H9 (cell line): ENCODE results near the gene MBNL1. TPM values are rescaled to one million over a fixed set of nuclear protein-coding genes. Genes with fewer than 3 reads are reported as not detected.

Experiments used
- DNase-seq: peaks from one replicate; pipeline ENCODE4 v3.0.0-alpha.2; 2017
- H2AFZ ChIP-seq: one replicate; pipeline ENCODE4 v1.6.1; 2013; ENCODE audit warnings: mild to moderate bottlenecking, low read length, control low read depth, moderate library complexity
- H2AK5ac ChIP-seq: 2 replicates; pipeline ENCODE4 v1.6.1; 2013; ENCODE audit warnings: low read length, control low read depth, mixed read lengths; ENCODE audit not compliant: insufficient read length
- H2BK120ac ChIP-seq: one replicate; pipeline ENCODE4 v1.6.1; 2013; ENCODE audit warnings: low read depth, mild to moderate bottlenecking, low read length, control low read depth, inconsistent platforms; ENCODE audit not compliant: poor library complexity, severe bottlenecking
- H2BK12ac ChIP-seq: 2 replicates; pipeline ENCODE4 v1.6.1; 2013; ENCODE audit warnings: low read length, control low read depth, mixed read lengths, low read depth; ENCODE audit not compliant: insufficient read length
- H2BK15ac ChIP-seq: 2 replicates; pipeline ENCODE4 v1.6.1; 2013; ENCODE audit warnings: low read depth, low read length, control low read depth
- H2BK20ac ChIP-seq: one replicate; pipeline ENCODE4 v1.6.1; 2013; ENCODE audit warnings: low read depth, mild to moderate bottlenecking, low read length, control low read depth, inconsistent platforms; ENCODE audit not compliant: poor library complexity, severe bottlenecking
- H2BK5ac ChIP-seq: 2 replicates; pipeline ENCODE4 v1.6.1; 2013; ENCODE audit warnings: low read length, control low read depth, mixed read lengths; ENCODE audit not compliant: insufficient read length
- H3K14ac ChIP-seq: 2 replicates; pipeline ENCODE4 v1.6.1; 2013; ENCODE audit warnings: low read length, control low read depth; ENCODE audit not compliant: insufficient read depth
- H3K18ac ChIP-seq: 2 replicates; pipeline ENCODE4 v1.6.1; 2013; ENCODE audit warnings: low read depth, mild to moderate bottlenecking, mixed read lengths, low read length, control low read depth; ENCODE audit not compliant: insufficient read length
- H3K23ac ChIP-seq: 2 replicates; pipeline ENCODE4 v1.6.1; 2013; ENCODE audit warnings: low read length, control low read depth, mixed read lengths, low read depth; ENCODE audit not compliant: insufficient read length
- H3K23me2 ChIP-seq: 2 replicates; pipeline ENCODE4 v1.6.1; 2013; ENCODE audit warnings: low read depth, mild to moderate bottlenecking, mixed read lengths, low read length, control low read depth; ENCODE audit not compliant: insufficient read length, poor library complexity, severe bottlenecking
- H3K27ac ChIP-seq: 2 replicates; pipeline ENCODE4 v1.5.1; 2013; ENCODE audit warnings: low read length, control low read depth, mixed read lengths, low read depth; ENCODE audit not compliant: insufficient read length
- H3K27me3 ChIP-seq: 2 replicates; pipeline ENCODE4 v1.6.1; 2013; ENCODE audit warnings: low read length, control low read depth, inconsistent platforms; ENCODE audit not compliant: insufficient read depth
- H3K4ac ChIP-seq: 2 replicates; pipeline ENCODE4 v1.6.1; 2013; ENCODE audit warnings: low read depth, mild to moderate bottlenecking, control low read depth, inconsistent platforms, low read length, moderate library complexity
- H3K4me1 ChIP-seq: 2 replicates; pipeline ENCODE4 v1.6.1; 2013; ENCODE audit warnings: low read length, control low read depth, inconsistent platforms; ENCODE audit not compliant: insufficient read depth
- H3K4me2 ChIP-seq: 2 replicates; pipeline ENCODE4 v1.6.1; 2013; ENCODE audit warnings: low read length, control low read depth, mixed read lengths; ENCODE audit not compliant: insufficient read length, insufficient read depth
- H3K56ac ChIP-seq: 2 replicates; pipeline ENCODE4 v1.6.1; 2013; ENCODE audit warnings: low read depth, mild to moderate bottlenecking, mixed read lengths, low read length, control low read depth; ENCODE audit not compliant: insufficient read length
- H3K79me1 ChIP-seq: 2 replicates; pipeline ENCODE4 v1.6.1; 2013; ENCODE audit warnings: low read depth, mild to moderate bottlenecking, moderate library complexity, low read length, control low read depth, inconsistent platforms; ENCODE audit not compliant: insufficient read depth, poor library complexity, severe bottlenecking
- H3K79me2 ChIP-seq: 2 replicates; pipeline ENCODE4 v1.6.1; 2013; ENCODE audit warnings: low read length, control low read depth, inconsistent platforms; ENCODE audit not compliant: insufficient read depth
- H3K9ac ChIP-seq: 2 replicates; pipeline ENCODE4 v1.6.1; 2013; ENCODE audit warnings: low read length, control low read depth, mixed read lengths; ENCODE audit not compliant: insufficient read length; ENCODE audit errors: extremely low read depth
- H3K9me3 ChIP-seq: one replicate; pipeline ENCODE4 v1.6.1; 2013; ENCODE audit warnings: low read depth, low read length, inconsistent platforms; ENCODE audit not compliant: control insufficient read depth
- H3T11ph ChIP-seq: one replicate; pipeline ENCODE4 v1.6.1; 2013; ENCODE audit warnings: mild to moderate bottlenecking, low read length, control low read depth, inconsistent platforms
- H4K20me1 ChIP-seq: one replicate; pipeline ENCODE4 v1.6.1; 2013; ENCODE audit not compliant: control insufficient read depth, insufficient read length, insufficient read depth
- H4K5ac ChIP-seq: 2 replicates; pipeline ENCODE4 v1.6.1; 2013; ENCODE audit warnings: low read depth, mild to moderate bottlenecking, mixed read lengths, low read length, control low read depth; ENCODE audit not compliant: insufficient read length
- H4K8ac ChIP-seq: replicated peaks from 2 replicates; pipeline ENCODE4 v1.6.1; 2013; ENCODE audit warnings: low read length, control low read depth, mixed read lengths, low read depth; ENCODE audit not compliant: insufficient read length
- H4K91ac ChIP-seq: 2 replicates; pipeline ENCODE4 v1.6.1; 2013; ENCODE audit warnings: low read depth, mild to moderate bottlenecking, moderate library complexity, mixed read lengths, low read length, control low read depth; ENCODE audit not compliant: insufficient read length
- H3K27ac Mint-ChIP-seq, 3 experiments: 2 replicates in 2 of 3; 3 replicates in 1 of 3; pipeline ENCODE4 v1.8.0; 2020 to 2021; ENCODE audit warnings: mixed read lengths in 3 of 3, mild to moderate bottlenecking in 1 of 3, moderate library complexity in 1 of 3
- H3K27me3 Mint-ChIP-seq: 2 replicates; pipeline ENCODE4 v1.8.0; 2021; ENCODE audit warnings: low read depth, mild to moderate bottlenecking, moderate library complexity, mixed read lengths
- H3K36me3 Mint-ChIP-seq, 3 experiments: 2 replicates in 2 of 3; 3 replicates in 1 of 3; pipeline ENCODE4 v1.8.0; 2020 to 2021; ENCODE audit warnings: low read depth in 3 of 3, mixed read lengths in 3 of 3; ENCODE audit not compliant: insufficient read depth in 1 of 3
- H3K4me1 Mint-ChIP-seq, 2 experiments: 2 replicates each; pipeline ENCODE4 v1.8.0; 2020; ENCODE audit warnings: mixed read lengths in 2 of 2
- H3K4me3 Mint-ChIP-seq, 2 experiments: 2 replicates in 1 of 2; 3 replicates in 1 of 2; pipeline ENCODE4 v1.8.0; 2020 to 2021; ENCODE audit warnings: mild to moderate bottlenecking in 2 of 2, mixed read lengths in 2 of 2, moderate library complexity in 1 of 2
- H3K9me3 Mint-ChIP-seq, 2 experiments: 2 replicates in 1 of 2; 3 replicates in 1 of 2; pipeline ENCODE4 v1.8.0; 2020; ENCODE audit warnings: mild to moderate bottlenecking in 2 of 2, mixed read lengths in 2 of 2, moderate library complexity in 1 of 2
- total RNA-seq: library from RNA; stranded (reverse); gene quantifications from 2 replicates; pipeline ENCODE4 v1.2.1, GENCODE V29; 2021
- TF ChIP-seq, protein P1 (sequence below): fragments of 200-600 bp; sonication (generic); conservative IDR thresholded peaks from 3 replicates; pipeline ENCODE4 v1.8.0; 2021; ENCODE audit warnings: antibody characterized with exemption, mild to moderate bottlenecking

The MBNL1 gene
- total RNA-seq, 1 experiment from 2014 or later = 14.9 TPM

DNA sequence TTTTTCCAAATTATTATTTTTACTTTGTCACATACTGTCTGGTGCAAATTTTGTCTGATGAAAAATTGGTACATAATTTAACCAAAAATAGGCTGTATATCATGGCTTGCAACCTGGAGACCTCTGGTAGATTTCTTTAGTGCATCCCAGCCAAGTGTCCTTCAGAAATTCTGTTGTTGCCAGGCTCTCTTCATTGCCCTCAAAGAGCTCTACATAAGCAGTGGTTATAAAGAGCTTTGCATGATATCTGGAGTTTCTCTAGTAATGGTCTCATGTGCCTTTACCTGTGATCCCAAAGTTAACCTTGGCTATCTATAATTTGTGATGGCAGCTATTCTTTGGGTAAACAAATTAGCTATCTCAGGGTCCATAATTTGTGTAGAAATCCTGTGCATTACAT lies 157.7 kb downstream of the MBNL1 start:
- H4K5ac ChIP-seq = no peak overlapping the region
- TF ChIP-seq, protein P1, sequence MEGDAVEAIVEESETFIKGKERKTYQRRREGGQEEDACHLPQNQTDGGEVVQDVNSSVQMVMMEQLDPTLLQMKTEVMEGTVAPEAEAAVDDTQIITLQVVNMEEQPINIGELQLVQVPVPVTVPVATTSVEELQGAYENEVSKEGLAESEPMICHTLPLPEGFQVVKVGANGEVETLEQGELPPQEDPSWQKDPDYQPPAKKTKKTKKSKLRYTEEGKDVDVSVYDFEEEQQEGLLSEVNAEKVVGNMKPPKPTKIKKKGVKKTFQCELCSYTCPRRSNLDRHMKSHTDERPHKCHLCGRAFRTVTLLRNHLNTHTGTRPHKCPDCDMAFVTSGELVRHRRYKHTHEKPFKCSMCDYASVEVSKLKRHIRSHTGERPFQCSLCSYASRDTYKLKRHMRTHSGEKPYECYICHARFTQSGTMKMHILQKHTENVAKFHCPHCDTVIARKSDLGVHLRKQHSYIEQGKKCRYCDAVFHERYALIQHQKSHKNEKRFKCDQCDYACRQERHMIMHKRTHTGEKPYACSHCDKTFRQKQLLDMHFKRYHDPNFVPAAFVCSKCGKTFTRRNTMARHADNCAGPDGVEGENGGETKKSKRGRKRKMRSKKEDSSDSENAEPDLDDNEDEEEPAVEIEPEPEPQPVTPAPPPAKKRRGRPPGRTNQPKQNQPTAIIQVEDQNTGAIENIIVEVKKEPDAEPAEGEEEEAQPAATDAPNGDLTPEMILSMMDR = no peak
- H3K4me1 ChIP-seq = no peaks in the 10 kb centered on the region
- no peak overlapping the region for H4K8ac ChIP-seq
- no peaks in the 10 kb centered on the region for H3K23me2 ChIP-seq
- H3K27me3 ChIP-seq = no peaks in the 10 kb centered on the region
- no peak overlapping the region for H2AK5ac ChIP-seq
- no peak overlapping the region for H3K14ac ChIP-seq
- H3K4me2 ChIP-seq = no peak overlapping the region
- Mint-ChIP-seq H3K27me3 (no peaks in the 10 kb centered on the region), H3K27ac (no peak overlapping the region), H3K4me1 (peaks cover 8 to 11% of the 10 kb centered on the region in 2 experiments), H3K9me3 (peaks cover 0 to 4% of the 10 kb centered on the region in 2 experiments; a peak in 3 of 5 replicates), H3K4me3 (no peak overlapping the region), H3K36me3 (peaks cover 10 to 11% (median 11%) of the 10 kb centered on the region in 3 experiments; a peak in 5 of 7 replicates)
- H3K27ac ChIP-seq = no peak overlapping the region
- no peak overlapping the region for H3K4ac ChIP-seq
- H4K91ac ChIP-seq = no peak overlapping the region
- H3K18ac ChIP-seq = no peak overlapping the region
- no peaks in the 10 kb centered on the region for H3K79me2 ChIP-seq
- H2BK15ac ChIP-seq = no peak overlapping the region
- H3K56ac ChIP-seq = no peak overlapping the region
- H3K9ac ChIP-seq = no peak overlapping the region
- DNase-seq = no peak
- H3K9me3 ChIP-seq = no peaks in the 10 kb centered on the region
- no peak overlapping the region for H2BK12ac ChIP-seq
- no peaks in the 10 kb centered on the region for H3K79me1 ChIP-seq
- no peak overlapping the region for H2BK120ac ChIP-seq
- no peak overlapping the region for H3K23ac ChIP-seq
- no peaks in the 10 kb centered on the region for H4K20me1 ChIP-seq
- H2AFZ ChIP-seq = no peak overlapping the region
- H3T11ph ChIP-seq = no peak overlapping the region
- no peak overlapping the region for H2BK20ac ChIP-seq
- H2BK5ac ChIP-seq = no peak overlapping the region
